H1 (cell line): ENCODE measurements around the gene ATP1B3.

Experiments used
- BRCA1 ChIP-seq: IDR thresholded peaks from 2 replicates; pipeline ENCODE4 v1.6.1; 2012; ENCODE audit warnings: low read depth, low read length, improper control_type of control experiment
- CHD1 ChIP-seq: IDR thresholded peaks from 2 replicates; pipeline ENCODE4 v1.6.1; 2012; ENCODE audit warnings: low read depth, low read length, improper control_type of control experiment
- EP300 ChIP-seq, 2 experiments: IDR thresholded peaks; 1 replicate in 1 of 2; 2 replicates in 1 of 2; pipeline ENCODE4 v1.6.1; 2011 to 2012; ENCODE audit warnings: low read depth in 2 of 2, low read length in 2 of 2, mild to moderate bottlenecking in 2 of 2, borderline replicate concordance in 1 of 2, inconsistent platforms in 1 of 2, moderate library complexity in 1 of 2
- EZH2 ChIP-seq: fragments of 200-600 bp; sonication (generic); IDR thresholded peaks from 2 replicates; pipeline ENCODE4 v1.7.1; 2012; ENCODE audit warnings: low read depth, mild to moderate bottlenecking, moderate library complexity, low read length, inconsistent platforms; ENCODE audit not compliant: severe bottlenecking
- FOSL1 ChIP-seq: IDR thresholded peaks from 2 replicates; pipeline ENCODE4 v1.6.1; 2011; ENCODE audit warnings: mild to moderate bottlenecking, low read depth, low read length, moderate library complexity; ENCODE audit not compliant: insufficient read depth
- JUN ChIP-seq: IDR thresholded peaks from 2 replicates; pipeline ENCODE4 v1.6.1; 2011; ENCODE audit warnings: low read depth, mild to moderate bottlenecking, improper control_type of control experiment, low read length
- KDM5A ChIP-seq: fragments of 200-600 bp; IDR thresholded peaks from 2 replicates; pipeline ENCODE4 v1.7.1; 2012; ENCODE audit warnings: mild to moderate bottlenecking, low read length, inconsistent platforms, mixed read lengths
- PHF8 ChIP-seq: fragments of 200-600 bp; sonication (generic); conservative IDR thresholded peaks from 2 replicates; pipeline ENCODE4 v1.7.1; 2012; ENCODE audit warnings: low read depth, mild to moderate bottlenecking, inconsistent platforms, low read length, moderate library complexity
- POLR2A ChIP-seq, 2 experiments: IDR thresholded peaks; 1 replicate in 1 of 2; 2 replicates in 1 of 2; pipeline ENCODE4 v1.6.1; 2011; ENCODE audit warnings: low read depth in 2 of 2, low read length in 2 of 2, mild to moderate bottlenecking in 2 of 2; ENCODE audit errors: control extremely low read depth in 1 of 2
- POLR2AphosphoS5 ChIP-seq: IDR thresholded peaks from 2 replicates; pipeline ENCODE4 v1.6.1; 2011; ENCODE audit warnings: low read depth, low read length
- SUZ12 ChIP-seq: fragments of 200-600 bp; sonication (generic); IDR thresholded peaks from 2 replicates; pipeline ENCODE4 v1.6.1; 2012; ENCODE audit warnings: mild to moderate bottlenecking, inconsistent platforms, low read length, moderate library complexity, mixed read lengths
- ZNF274 ChIP-seq: IDR thresholded peaks from 2 replicates; pipeline ENCODE4 v1.7.0; 2012; ENCODE audit warnings: low read length, borderline replicate concordance; ENCODE audit errors: extremely low read depth
- TF ChIP-seq, protein P1 (sequence below), 3 experiments: IDR thresholded peaks; 1 replicate in 2 of 3; 2 replicates in 1 of 3; pipeline versions ENCODE4 v1.5.1 to v1.6.1; 2011; ENCODE audit warnings: low read length in 3 of 3, mild to moderate bottlenecking in 3 of 3, inconsistent platforms in 2 of 3, low read depth in 1 of 3, moderate library complexity in 1 of 3; ENCODE audit not compliant: insufficient read depth in 1 of 3; ENCODE audit errors: control extremely low read depth in 1 of 3
- TF ChIP-seq, protein P2 (sequence below): IDR thresholded peaks from 2 replicates; pipeline ENCODE4 v1.6.1; 2012; ENCODE audit warnings: low read length, inconsistent platforms

DNA sequence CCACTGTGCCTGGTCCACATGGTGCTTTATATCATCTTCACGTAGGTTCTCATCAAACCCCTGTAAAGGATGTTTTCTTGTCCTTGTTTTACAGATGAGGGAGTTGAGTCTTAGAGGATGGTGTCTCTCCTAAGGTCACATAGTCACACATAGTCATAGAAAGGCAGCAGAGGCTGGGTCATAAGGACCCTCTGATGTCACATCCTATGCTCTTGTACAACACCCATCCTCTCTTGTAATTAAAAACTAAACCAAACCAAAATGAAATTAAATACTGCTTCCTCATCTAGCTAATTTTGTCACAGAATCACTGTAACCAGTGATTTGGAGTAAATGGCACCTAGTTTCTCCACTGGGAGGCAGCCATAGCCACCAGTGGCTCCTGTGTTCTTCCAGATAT is 21.8 kb upstream of the ATP1B3 start:
- TF ChIP-seq, protein P1, sequence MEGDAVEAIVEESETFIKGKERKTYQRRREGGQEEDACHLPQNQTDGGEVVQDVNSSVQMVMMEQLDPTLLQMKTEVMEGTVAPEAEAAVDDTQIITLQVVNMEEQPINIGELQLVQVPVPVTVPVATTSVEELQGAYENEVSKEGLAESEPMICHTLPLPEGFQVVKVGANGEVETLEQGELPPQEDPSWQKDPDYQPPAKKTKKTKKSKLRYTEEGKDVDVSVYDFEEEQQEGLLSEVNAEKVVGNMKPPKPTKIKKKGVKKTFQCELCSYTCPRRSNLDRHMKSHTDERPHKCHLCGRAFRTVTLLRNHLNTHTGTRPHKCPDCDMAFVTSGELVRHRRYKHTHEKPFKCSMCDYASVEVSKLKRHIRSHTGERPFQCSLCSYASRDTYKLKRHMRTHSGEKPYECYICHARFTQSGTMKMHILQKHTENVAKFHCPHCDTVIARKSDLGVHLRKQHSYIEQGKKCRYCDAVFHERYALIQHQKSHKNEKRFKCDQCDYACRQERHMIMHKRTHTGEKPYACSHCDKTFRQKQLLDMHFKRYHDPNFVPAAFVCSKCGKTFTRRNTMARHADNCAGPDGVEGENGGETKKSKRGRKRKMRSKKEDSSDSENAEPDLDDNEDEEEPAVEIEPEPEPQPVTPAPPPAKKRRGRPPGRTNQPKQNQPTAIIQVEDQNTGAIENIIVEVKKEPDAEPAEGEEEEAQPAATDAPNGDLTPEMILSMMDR (IDR thresholded peaks at IDR 0.05; ENCODE audit: control extremely low read depth in 1 of 3, insufficient read depth in 1 of 3, low read depth in 1 of 3, low read length in 3 of 3): no peak
- TF ChIP-seq, protein P2, sequence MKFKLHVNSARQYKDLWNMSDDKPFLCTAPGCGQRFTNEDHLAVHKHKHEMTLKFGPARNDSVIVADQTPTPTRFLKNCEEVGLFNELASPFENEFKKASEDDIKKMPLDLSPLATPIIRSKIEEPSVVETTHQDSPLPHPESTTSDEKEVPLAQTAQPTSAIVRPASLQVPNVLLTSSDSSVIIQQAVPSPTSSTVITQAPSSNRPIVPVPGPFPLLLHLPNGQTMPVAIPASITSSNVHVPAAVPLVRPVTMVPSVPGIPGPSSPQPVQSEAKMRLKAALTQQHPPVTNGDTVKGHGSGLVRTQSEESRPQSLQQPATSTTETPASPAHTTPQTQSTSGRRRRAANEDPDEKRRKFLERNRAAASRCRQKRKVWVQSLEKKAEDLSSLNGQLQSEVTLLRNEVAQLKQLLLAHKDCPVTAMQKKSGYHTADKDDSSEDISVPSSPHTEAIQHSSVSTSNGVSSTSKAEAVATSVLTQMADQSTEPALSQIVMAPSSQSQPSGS: no peak
- TF ChIP-seq BRCA1 (no peak), KDM5A (no peak), EZH2 (no peak), CHD1 (no peak), POLR2AphosphoS5 (no peak), FOSL1 (no peak), EP300 (IDR thresholded peaks at IDR 0.05; ENCODE audit: borderline replicate concordance in 1 of 2, low read depth in 2 of 2, low read length in 2 of 2) (no peak), ZNF274 (no peak), SUZ12 (no peak), PHF8 (no peak), JUN (no peak), POLR2A (IDR thresholded peaks at IDR 0.05; ENCODE audit: control extremely low read depth in 1 of 2, low read depth in 2 of 2, low read length in 2 of 2) (no peak)
